Body of pancreas (tissue), 4 donors: ENCODE measurements around the gene ACTG1. TPM values are rescaled to one million over a fixed set of nuclear protein-coding genes. Genes with fewer than 3 reads are reported as not detected.

Experiments
- ATAC-seq: fragments of 150-250 bp; one replicate; pipeline ENCODE4 v1.9.1; 2016
- DNase-seq, 4 donors: peaks; one replicate each; pipeline ENCODE4 v3.0.0-alpha.2; 2019
- H3K27ac ChIP-seq, 4 donors: fragments of 200-600 bp; sonication (generic); 1 replicate in 3 of 4; 2 replicates in 1 of 4; pipeline versions ENCODE4 v1.5.1 to v1.6.1; 2016 to 2019; ENCODE audit warnings: mild to moderate bottlenecking in 1 of 4, mixed read lengths in 1 of 4, moderate library complexity in 1 of 4
- H3K27me3 ChIP-seq, 2 donors: fragments of 200-600 bp; sonication (generic); one replicate each; pipeline ENCODE4 v1.6.0; 2016; ENCODE audit warnings: mild to moderate bottlenecking in 1 of 2
- H3K36me3 ChIP-seq, 2 donors: fragments of 200-600 bp; sonication (generic); replicated peaks in 1 of 2; 2 replicates each; pipeline ENCODE4 v1.5.1; 2016; ENCODE audit warnings: low read depth in 2 of 2; ENCODE audit not compliant: insufficient read depth in 1 of 2
- H3K4me1 ChIP-seq: fragments of 200-600 bp; sonication (generic); one replicate; pipeline ENCODE4 v1.6.0; 2016
- H3K4me3 ChIP-seq, 2 donors: fragments of 200-600 bp; sonication (generic); 1 replicate in 1 of 2; 2 replicates in 1 of 2; pipeline ENCODE4 v1.5.1; 2016 to 2019
- H3K9me3 ChIP-seq, 3 donors: fragments of 200-600 bp; sonication (generic); 1 replicate in 2 of 3; 2 replicates in 1 of 3; pipeline ENCODE4 v1.5.1; 2016
- POLR2A ChIP-seq, 3 donors: fragments of 450-650 bp; IDR thresholded peaks; one replicate each; pipeline ENCODE4 v1.6.1; 2016; ENCODE audit warnings: antibody characterized with exemption in 3 of 3, mild to moderate bottlenecking in 2 of 3
- WGBS, 2 donors: methylation state at CpG; one replicate each; pipeline ENCODE4 v1.1.5; 2017; 5-methylcytosine and 5-hydroxymethylcytosine counted together
- intact Hi-C: fragments of 100-400 bp; cut with DNase I; formaldehyde crosslinking; loops from one replicate; pipeline ENCODE4 v1.15.1; 2023
- total RNA-seq, 2 donors: library from RNA; depleted of rRNA; stranded (reverse); fragments of >200 nt; gene quantifications; one replicate each; pipeline ENCODE4 v1.1.0, GENCODE V29; 2016
- TF ChIP-seq, protein P1 (sequence below), 7 experiments: fragments of 450-650 bp in 4 of 7; fragments of 200-600 bp in 3 of 7; sonication (generic) in 3 of 7; IDR thresholded peaks; one replicate each; pipeline ENCODE4 v1.5.1; 2016 to 2019; ENCODE audit warnings: antibody characterized with exemption in 7 of 7

ACTG1 gene
- total RNA-seq, 2 donors from 2014 or later: 1,634 to 1,790 TPM

- DNase-seq (no peak), ATAC-seq (no peak)
- Histone ChIP-seq H3K27ac (no peak overlapping the region), H3K36me3 (no peaks in the 10 kb centered on the region), H3K9me3 (no peaks in the 10 kb centered on the region), H3K27me3 (no peaks in the 10 kb centered on the region), H3K4me1 (peaks cover 20% of the 10 kb centered on the region), H3K4me3 (no peak overlapping the region)
- TF ChIP-seq POLR2A (IDR thresholded peaks at IDR 0.05): no peak
- TF ChIP-seq, protein P1, sequence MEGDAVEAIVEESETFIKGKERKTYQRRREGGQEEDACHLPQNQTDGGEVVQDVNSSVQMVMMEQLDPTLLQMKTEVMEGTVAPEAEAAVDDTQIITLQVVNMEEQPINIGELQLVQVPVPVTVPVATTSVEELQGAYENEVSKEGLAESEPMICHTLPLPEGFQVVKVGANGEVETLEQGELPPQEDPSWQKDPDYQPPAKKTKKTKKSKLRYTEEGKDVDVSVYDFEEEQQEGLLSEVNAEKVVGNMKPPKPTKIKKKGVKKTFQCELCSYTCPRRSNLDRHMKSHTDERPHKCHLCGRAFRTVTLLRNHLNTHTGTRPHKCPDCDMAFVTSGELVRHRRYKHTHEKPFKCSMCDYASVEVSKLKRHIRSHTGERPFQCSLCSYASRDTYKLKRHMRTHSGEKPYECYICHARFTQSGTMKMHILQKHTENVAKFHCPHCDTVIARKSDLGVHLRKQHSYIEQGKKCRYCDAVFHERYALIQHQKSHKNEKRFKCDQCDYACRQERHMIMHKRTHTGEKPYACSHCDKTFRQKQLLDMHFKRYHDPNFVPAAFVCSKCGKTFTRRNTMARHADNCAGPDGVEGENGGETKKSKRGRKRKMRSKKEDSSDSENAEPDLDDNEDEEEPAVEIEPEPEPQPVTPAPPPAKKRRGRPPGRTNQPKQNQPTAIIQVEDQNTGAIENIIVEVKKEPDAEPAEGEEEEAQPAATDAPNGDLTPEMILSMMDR (IDR thresholded peaks at IDR 0.05): no peak
- intact Hi-C loops: no loop called here
- WGBS, 2 donors: 84 to 100% methylated on average over 2 to 8 of the region's 8 CpGs
These were observed 12.2 kb upstream of the ACTG1 start for GRCh38 chr17:81524865-81525159.

- ATAC-seq: no peak
- WGBS, 2 donors: 75 to 85% methylated on average over 6 to 13 of the region's 18 CpGs
- TF ChIP-seq POLR2A (IDR thresholded peaks at IDR 0.05): no peak
- TF ChIP-seq, protein P1 (IDR thresholded peaks at IDR 0.05): no peak
- intact Hi-C loops: no loop called here
- Histone ChIP-seq H3K9me3 (no peaks in the 10 kb centered on the region), H3K27me3 (no peaks in the 10 kb centered on the region), H3K36me3 (no peaks in the 10 kb centered on the region), H3K4me3 (no peak overlapping the region), H3K27ac (no peak overlapping the region), H3K4me1 (peaks cover 23% of the 10 kb centered on the region)
- no peak for DNase-seq
These were observed 11.7 kb upstream of the ACTG1 start for GRCh38 chr17:81524039-81524864.

GRCh38 chr17:81523402-81524038 is 10.9 kb upstream of the ACTG1 start:
- Histone ChIP-seq H3K36me3 (no peaks in the 10 kb centered on the region), H3K27ac (no peak overlapping the region), H3K4me1 (peaks cover 23% of the 10 kb centered on the region), H3K27me3 (no peaks in the 10 kb centered on the region), H3K9me3 (no peaks in the 10 kb centered on the region), H3K4me3 (no peak overlapping the region)
- TF ChIP-seq, protein P1 (IDR thresholded peaks at IDR 0.05): no peak
- TF ChIP-seq POLR2A (IDR thresholded peaks at IDR 0.05): no peak
- 53 to 59% methylated on average over 5 to 17 of the region's 17 CpGs for WGBS, 2 donors
- intact Hi-C loops: no loop called here
- DNase-seq: no peak
- ATAC-seq: no peak

- H3K9me3 ChIP-seq: no peaks in the 10 kb centered on the region
- no peak for TF ChIP-seq POLR2A (IDR thresholded peaks at IDR 0.05)
- TF ChIP-seq, protein P1 (IDR thresholded peaks at IDR 0.05): no peak
- H3K4me3 ChIP-seq: no peak overlapping the region
- DNase-seq (peak in 1 of 4 donors; percentile 4), ATAC-seq (no peak)
- intact Hi-C loops: no loop called here
- WGBS, 2 donors: 77 to 88% methylated on average over 7 to 26 of the region's 26 CpGs
- H3K4me1 ChIP-seq: peaks cover 27% of the 10 kb centered on the region
- H3K36me3 ChIP-seq: no peaks in the 10 kb centered on the region
- H3K27ac ChIP-seq: no peak overlapping the region
- H3K27me3 ChIP-seq: no peaks in the 10 kb centered on the region
These were observed 10.1 kb upstream of the ACTG1 start for GRCh38 chr17:81522491-81523401.
